HG03521 (cell line): ENCODE data around the gene IWS1.
"Not testable (repeated sequence)": the region's sequence is repeated elsewhere in the genome, so short reads cannot be mapped to it uniquely, and the experiment has no call there.

ENCODE experiments used
- ATAC-seq: cut with Tn5 transposase; IDR thresholded peaks from one replicate; pipeline ENCODE4 v1.9.1; 2021; ENCODE audit warnings: mild to moderate bottlenecking, moderate library complexity; ENCODE audit not compliant: unreplicated experiment

Gene IWS1

GRCh38 chr2:127530245-127531140 is 4.2 kb upstream of the IWS1 start:
- no peak for ATAC-seq

GRCh38 chr2:127529416-127529815 is 3.1 kb upstream of the IWS1 start:
- ATAC-seq = not testable (repeated sequence)

GRCh38 chr2:127528487-127528886 is 2.2 kb upstream of the IWS1 start:
- no peak for ATAC-seq

GRCh38 chr2:127527001-127527804 is 914 bp upstream of the IWS1 start:
- peak; percentile 5 for ATAC-seq

GRCh38 chr2:127525691-127526131 is 578 bp downstream of the IWS1 start:
- ATAC-seq = no peak

GRCh38 chr2:127524198-127524834 is 2.0 kb downstream of the IWS1 start:
- ATAC-seq = not testable (repeated sequence)

GRCh38 chr2:127523269-127523939 is 2.9 kb downstream of the IWS1 start:
- no peak for ATAC-seq

- no peak for ATAC-seq
Observed at GRCh38 chr2:127520424-127520823, 5.9 kb downstream of the IWS1 start.

GRCh38 chr2:127517465-127517864 is 8.8 kb downstream of the IWS1 start:
- no peak for ATAC-seq

GRCh38 chr2:127516041-127516762 is 10.1 kb downstream of the IWS1 start:
- ATAC-seq = no peak

- ATAC-seq = no peak
Observed at GRCh38 chr2:127515383-127515915, 10.8 kb downstream of the IWS1 start.

GRCh38 chr2:127514485-127514884 is 11.8 kb downstream of the IWS1 start:
- no peak for ATAC-seq

GRCh38 chr2:127514076-127514475 is 12.2 kb downstream of the IWS1 start:
- ATAC-seq = no peak

GRCh38 chr2:127512362-127512761 is 13.9 kb downstream of the IWS1 start:
- ATAC-seq = no peak

- ATAC-seq = no peak
Observed at GRCh38 chr2:127511917-127512316, 14.4 kb downstream of the IWS1 start.

- no peak for ATAC-seq
Observed at GRCh38 chr2:127511090-127511695, 15.1 kb downstream of the IWS1 start.

GRCh38 chr2:127510073-127510472 is 16.2 kb downstream of the IWS1 start:
- no peak for ATAC-seq

GRCh38 chr2:127508631-127509034 is 17.7 kb downstream of the IWS1 start:
- no peak for ATAC-seq

GRCh38 chr2:127508023-127508630 is 18.2 kb downstream of the IWS1 start:
- ATAC-seq = no peak
